Measurements from ENCODE around the gene PDE8B.

DNA sequence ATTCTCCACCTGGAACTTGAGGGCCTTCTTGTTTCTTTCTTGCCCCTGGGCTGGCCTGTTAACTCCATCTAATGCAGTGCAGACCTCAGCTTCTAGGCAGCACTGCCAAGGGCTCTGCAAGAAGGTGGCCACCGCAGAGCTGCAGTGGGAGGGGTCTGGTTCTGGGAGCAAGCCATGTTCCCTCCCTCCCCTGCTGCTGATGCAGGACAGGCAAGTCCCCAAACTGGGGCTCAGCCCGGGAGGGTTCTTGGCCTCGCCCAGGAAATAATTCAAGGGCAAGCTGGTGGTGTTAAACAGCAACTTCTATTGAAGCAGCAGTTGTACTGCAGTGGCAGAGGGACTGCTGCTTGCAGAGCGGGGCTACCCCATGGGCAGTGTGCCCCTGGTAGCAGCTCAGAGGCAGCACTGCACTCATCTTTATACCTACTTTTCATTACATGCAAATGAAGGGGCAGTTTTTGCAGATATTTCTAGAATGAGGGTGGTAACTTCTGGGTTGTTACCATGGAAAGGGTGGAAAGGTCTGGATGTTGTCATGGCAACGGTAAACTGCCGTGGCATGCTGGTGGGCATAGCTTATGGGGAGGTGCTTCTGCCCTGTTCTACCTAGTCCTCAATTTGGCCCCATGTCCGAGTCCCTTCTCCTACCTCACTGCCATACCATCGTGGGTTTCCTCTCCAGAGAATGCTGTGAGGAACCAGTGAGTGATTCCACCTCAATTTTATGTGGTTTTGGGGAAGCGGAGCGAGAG is 199.6 kb downstream of the PDE8B start:
- TF ChIP-seq, protein P1, sequence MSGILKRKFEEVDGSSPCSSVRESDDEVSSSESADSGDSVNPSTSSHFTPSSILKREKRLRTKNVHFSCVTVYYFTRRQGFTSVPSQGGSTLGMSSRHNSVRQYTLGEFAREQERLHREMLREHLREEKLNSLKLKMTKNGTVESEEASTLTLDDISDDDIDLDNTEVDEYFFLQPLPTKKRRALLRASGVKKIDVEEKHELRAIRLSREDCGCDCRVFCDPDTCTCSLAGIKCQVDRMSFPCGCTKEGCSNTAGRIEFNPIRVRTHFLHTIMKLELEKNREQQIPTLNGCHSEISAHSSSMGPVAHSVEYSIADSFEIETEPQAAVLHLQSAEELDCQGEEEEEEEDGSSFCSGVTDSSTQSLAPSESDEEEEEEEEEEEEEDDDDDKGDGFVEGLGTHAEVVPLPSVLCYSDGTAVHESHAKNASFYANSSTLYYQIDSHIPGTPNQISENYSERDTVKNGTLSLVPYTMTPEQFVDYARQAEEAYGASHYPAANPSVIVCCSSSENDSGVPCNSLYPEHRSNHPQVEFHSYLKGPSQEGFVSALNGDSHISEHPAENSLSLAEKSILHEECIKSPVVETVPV (CRISPR knock-in tag; IDR thresholded peaks at IDR 0.05): no peak
- TF ChIP-seq GLIS3 (CRISPR knock-in tag; IDR thresholded peaks at IDR 0.05): no peak
- TF ChIP-seq ZNF565 (CRISPR knock-in tag; conservative IDR thresholded peaks at IDR 0.05; ENCODE audit: low read depth): no peak
- TF ChIP-seq ARNTL (CRISPR knock-in tag; IDR thresholded peaks at IDR 0.05; ENCODE audit: borderline replicate concordance, low read depth): no peak
- TF ChIP-seq SNAI2 (CRISPR knock-in tag; IDR thresholded peaks at IDR 0.05): no peak
- no peak for TF ChIP-seq ZNF8 (CRISPR knock-in tag; IDR thresholded peaks at IDR 0.05)
